Activated CD8-positive, alpha-beta memory T cell treated with anti-CD3 and anti-CD28 coated beads, Interleukin-2, amount 10 ng/mL, durations not matched to agents 7 days and 5 days (primary cell): ENCODE data around the gene HOXC4. TPM values are rescaled to one million over a fixed set of nuclear protein-coding genes. Genes with fewer than 3 reads are reported as not detected.
A peak's percentile ranks its signal among the peaks of the same experiment; 100 is the strongest.

Experiments
- ATAC-seq: fragments of 150-1000 bp; cut with Tn5 transposase; one replicate; pipeline ENCODE4 v1.10.0; 2021; ENCODE audit warnings: moderate library complexity
- CTCF ChIA-PET: fragments of 350-600 bp; sonication (Branson Sonifier 250); formaldehyde crosslinking; loops from one replicate; lab custom pipeline; 2021; ENCODE audit warnings: antibody characterized with exemption; lab: Charles Lee
- DNase-seq: peaks from one replicate; pipeline ENCODE4 v3.0.0-alpha.2; 2020
- H3K27ac Mint-ChIP-seq: one replicate; pipeline ENCODE4 v1.8.0; 2021; ENCODE audit warnings: mild to moderate bottlenecking, mixed read lengths
- H3K27me3 Mint-ChIP-seq: one replicate; pipeline ENCODE4 v1.8.0; 2021; ENCODE audit warnings: mixed read lengths
- H3K36me3 Mint-ChIP-seq: one replicate; pipeline ENCODE4 v1.8.0; 2021; ENCODE audit warnings: mild to moderate bottlenecking, mixed read lengths
- H3K4me1 Mint-ChIP-seq: one replicate; pipeline ENCODE4 v1.8.0; 2021; ENCODE audit warnings: mixed read lengths
- H3K4me3 Mint-ChIP-seq: one replicate; pipeline ENCODE4 v1.8.0; 2021; ENCODE audit warnings: mild to moderate bottlenecking, moderate library complexity, mixed read lengths
- H3K9me3 Mint-ChIP-seq: one replicate; pipeline ENCODE4 v1.8.0; 2022; ENCODE audit warnings: low read depth, mixed read lengths
- total RNA-seq, 2 experiments: library from RNA; stranded (reverse); gene quantifications; one replicate each; pipeline ENCODE4 v1.2.3, GENCODE V29; 2021

The HOXC4 gene
- total RNA-seq, 2 experiments from 2014 or later, result 1.5 to 1.9 TPM

DNA sequence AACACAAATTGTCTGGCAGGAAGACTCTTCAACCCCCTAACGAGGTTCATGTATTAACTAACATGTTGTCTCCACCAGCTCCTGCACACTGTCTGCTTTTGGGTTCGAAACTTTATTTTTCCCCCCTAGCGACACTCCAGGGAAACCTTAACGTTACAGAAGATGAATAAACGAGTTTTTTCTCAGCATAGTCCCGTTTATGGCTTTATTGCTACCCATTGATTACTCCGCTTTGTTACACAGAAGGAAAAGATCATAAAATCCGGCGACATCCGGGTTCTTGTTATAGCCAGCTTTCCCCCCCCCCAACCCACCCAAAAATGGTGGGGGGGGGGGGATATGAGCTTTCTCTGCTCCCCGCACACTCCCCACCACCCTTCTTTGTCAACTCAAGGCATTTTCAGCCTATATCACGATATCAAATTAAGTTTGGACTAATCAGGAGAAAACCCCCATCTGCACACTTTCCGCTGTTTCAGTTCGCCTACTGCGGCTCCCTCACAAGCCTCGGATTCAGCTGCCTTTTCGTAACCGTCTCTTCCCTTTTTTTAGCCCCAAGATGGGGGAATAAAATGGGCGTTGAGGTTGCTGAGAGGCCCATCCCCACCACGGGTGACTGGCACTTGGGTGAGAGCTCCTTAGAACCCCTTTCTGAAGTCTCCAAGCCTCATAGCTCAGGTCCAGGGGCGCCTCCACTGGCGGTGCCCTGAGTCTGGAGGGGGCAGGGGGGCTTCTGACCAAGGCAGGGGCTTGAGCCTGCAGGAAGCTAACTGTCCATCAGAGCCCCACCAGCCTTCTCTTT, 26.8 kb upstream of the HOXC4 start:
- H3K27me3 Mint-ChIP-seq, result peaks cover 92% of the 10 kb centered on the region
- ATAC-seq (no peak), DNase-seq (no peak)
- no peaks in the 10 kb centered on the region for H3K36me3 Mint-ChIP-seq
- H3K4me1 Mint-ChIP-seq, result peaks cover 7% of the 10 kb centered on the region
- CTCF ChIA-PET, result interaction anchor here (1.1 to 15.1 kb wide), 8 partner anchors 10 to 188 kb away, joined by 3 to 158 read pairs (median 12); partner anchors contain the start of genes HOXC10 and HOXC4
- no peaks in the 10 kb centered on the region for H3K9me3 Mint-ChIP-seq
- H3K4me3 Mint-ChIP-seq, result no peak overlapping the region
- H3K27ac Mint-ChIP-seq, result no peak overlapping the region

GRCh38 chr12:54027442-54027786, 26.2 kb upstream of the HOXC4 start:
- Mint-ChIP-seq H3K9me3 (no peaks in the 10 kb centered on the region), H3K4me1 (peaks cover 7% of the 10 kb centered on the region), H3K27ac (no peak overlapping the region), H3K4me3 (no peak overlapping the region), H3K27me3 (peaks cover 92% of the 10 kb centered on the region), H3K36me3 (no peaks in the 10 kb centered on the region)
- CTCF ChIA-PET, result interaction anchor here (1.1 to 15.1 kb wide), 9 partner anchors 10 to 188 kb away, joined by 3 to 158 read pairs (median 7); partner anchors contain the start of genes HOXC10 and HOXC4
- ATAC-seq (no peak), DNase-seq (no peak)

GRCh38 chr12:54028314-54029201, 25.1 kb upstream of the HOXC4 start, which contains the start of gene HOXC6:
TSS of gene HOXC6 (plus strand) at chr12:54028440. CDS start at chr12:54028522, 82 bp downstream.
- no peak for DNase-seq
- Mint-ChIP-seq H3K36me3 (no peaks in the 10 kb centered on the region), H3K4me1 (peaks cover 15% of the 10 kb centered on the region), H3K27me3 (peaks cover 93% of the 10 kb centered on the region), H3K9me3 (no peaks in the 10 kb centered on the region), H3K27ac (no peak within 1 kb of the TSS), H3K4me3 (no peak within 1 kb of the TSS)
- no peak for ATAC-seq
- CTCF ChIA-PET, result interaction anchor here (1.3 to 15.1 kb wide), 8 partner anchors 12 to 186 kb away, joined by 5 to 158 read pairs (median 16); partner anchors contain the start of genes HOXC10 and HOXC8

GRCh38 chr12:54029529-54030441, 23.9 kb upstream of the HOXC4 start:
- ATAC-seq (no peak), DNase-seq (no peak)
- CTCF ChIA-PET, result interaction anchor here (0.6 to 15.1 kb wide), 6 partner anchors 10 to 178 kb away, joined by 3 to 229 read pairs (median 44); partner anchors contain the start of genes HOXC8 and SMUG1
- Mint-ChIP-seq H3K4me3 (no peak overlapping the region), H3K36me3 (no peaks in the 10 kb centered on the region), H3K27ac (no peak overlapping the region), H3K9me3 (no peaks in the 10 kb centered on the region), H3K4me1 (peaks cover 21% of the 10 kb centered on the region), H3K27me3 (peaks cover 89% of the 10 kb centered on the region)

DNA sequence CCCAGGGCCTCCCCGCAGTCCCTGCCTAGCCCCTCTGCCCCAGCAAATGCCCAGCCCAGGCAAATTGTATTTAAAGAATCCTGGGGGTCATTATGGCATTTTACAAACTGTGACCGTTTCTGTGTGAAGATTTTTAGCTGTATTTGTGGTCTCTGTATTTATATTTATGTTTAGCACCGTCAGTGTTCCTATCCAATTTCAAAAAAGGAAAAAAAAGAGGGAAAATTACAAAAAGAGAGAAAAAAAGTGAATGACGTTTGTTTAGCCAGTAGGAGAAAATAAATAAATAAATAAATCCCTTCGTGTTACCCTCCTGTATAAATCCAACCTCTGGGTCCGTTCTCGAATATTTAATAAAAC, 23.2 kb upstream of the HOXC4 start:
- H3K4me1 Mint-ChIP-seq, result peaks cover 24% of the 10 kb centered on the region
- H3K27me3 Mint-ChIP-seq, result peaks cover 89% of the 10 kb centered on the region
- no peaks in the 10 kb centered on the region for H3K9me3 Mint-ChIP-seq
- H3K27ac Mint-ChIP-seq, result no peak overlapping the region
- CTCF ChIA-PET, result interaction anchor here (0.6 to 15.1 kb wide), 7 partner anchors 9 to 178 kb away, joined by 3 to 229 read pairs (median 71); partner anchors contain the start of genes HOXC8 and SMUG1
- no peaks in the 10 kb centered on the region for H3K36me3 Mint-ChIP-seq
- ATAC-seq, result no peak
- H3K4me3 Mint-ChIP-seq, result no peak overlapping the region
- no peak for DNase-seq

DNA sequence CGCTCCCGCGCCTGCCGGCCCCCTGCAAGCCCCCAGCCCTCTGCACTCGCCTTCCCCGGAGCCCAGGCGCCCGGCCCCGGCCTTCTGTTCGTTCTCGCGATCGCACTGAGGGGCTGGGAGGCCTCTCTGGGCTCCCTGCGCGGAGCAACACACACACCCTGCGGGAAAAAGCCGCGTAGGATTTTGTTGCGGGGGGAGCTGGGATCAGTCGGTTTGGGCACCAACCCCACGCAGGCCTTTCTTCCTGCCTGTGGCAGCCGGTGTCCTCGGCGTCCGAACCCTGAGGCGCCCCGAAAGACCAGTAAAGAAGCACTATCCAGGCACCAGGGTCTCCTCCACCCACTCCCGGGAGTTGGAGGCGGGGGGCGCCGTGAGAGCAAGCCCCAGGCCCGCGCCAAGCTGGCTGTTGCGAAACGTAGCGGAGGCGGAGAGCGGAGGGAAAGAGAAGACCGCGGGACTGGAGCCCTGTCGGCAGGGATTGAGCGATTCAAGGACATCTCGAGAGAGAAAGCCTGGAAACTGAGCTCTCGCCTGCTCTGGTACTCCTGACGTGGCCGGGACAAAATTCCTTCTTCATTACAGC, 22.7 kb upstream of the HOXC4 start:
- H3K27ac Mint-ChIP-seq, result no peak overlapping the region
- H3K4me3 Mint-ChIP-seq, result no peak overlapping the region
- CTCF ChIA-PET, result interaction anchor here (0.8 to 15.1 kb wide), 12 partner anchors 9 to 184 kb away, joined by 3 to 229 read pairs (median 13); partner anchors contain the start of genes HOXC8 and SMUG1
- H3K4me1 Mint-ChIP-seq, result peaks cover 22% of the 10 kb centered on the region
- H3K36me3 Mint-ChIP-seq, result no peaks in the 10 kb centered on the region
- H3K9me3 Mint-ChIP-seq, result no peaks in the 10 kb centered on the region
- DNase-seq, result no peak
- no peak for ATAC-seq
- peaks cover 89% of the 10 kb centered on the region for H3K27me3 Mint-ChIP-seq

- Mint-ChIP-seq H3K4me3 (no peak overlapping the region), H3K9me3 (no peaks in the 10 kb centered on the region), H3K27me3 (peaks cover 90% of the 10 kb centered on the region), H3K36me3 (no peaks in the 10 kb centered on the region), H3K4me1 (peaks cover 22% of the 10 kb centered on the region), H3K27ac (no peak overlapping the region)
- CTCF ChIA-PET, result interaction anchor here (0.8 to 15.1 kb wide), 19 partner anchors 12 to 187 kb away, joined by 3 to 229 read pairs (median 11); partner anchors contain the start of genes HOXC8 and SMUG1
- DNase-seq (no peak), ATAC-seq (no peak)
These were observed 22.2 kb upstream of the HOXC4 start for GRCh38 chr12:54031480-54031879.

GRCh38 chr12:54032086-54032619, 21.5 kb upstream of the HOXC4 start:
- CTCF ChIA-PET, result interaction anchor here (0.6 to 15.1 kb wide), 44 partner anchors 9 to 287 kb away, joined by 3 to 229 read pairs (median 6); partner anchors contain the start of genes HOXC10, HOXC4, HOXC8 and HOXC9
- DNase-seq (no peak), ATAC-seq (no peak)
- H3K36me3 Mint-ChIP-seq, result no peaks in the 10 kb centered on the region
- H3K9me3 Mint-ChIP-seq, result no peaks in the 10 kb centered on the region
- no peak overlapping the region for H3K27ac Mint-ChIP-seq
- peaks cover 90% of the 10 kb centered on the region for H3K27me3 Mint-ChIP-seq
- H3K4me3 Mint-ChIP-seq, result no peak overlapping the region
- peaks cover 22% of the 10 kb centered on the region for H3K4me1 Mint-ChIP-seq

GRCh38 chr12:54032627-54033100, 21.0 kb upstream of the HOXC4 start, which contains the start of gene HOXC5:
TSS of gene HOXC5 (plus strand) at chr12:54033050. CDS start at chr12:54033123, 73 bp downstream.
- Mint-ChIP-seq H3K27ac (no peak within 1 kb of the TSS), H3K9me3 (no peaks in the 10 kb centered on the region), H3K4me1 (peaks cover 22% of the 10 kb centered on the region), H3K4me3 (peak within 1 kb of the TSS; percentile 49), H3K27me3 (peaks cover 90% of the 10 kb centered on the region), H3K36me3 (no peaks in the 10 kb centered on the region)
- ATAC-seq (peak; percentile 32), DNase-seq (peak; percentile 77)
- CTCF ChIA-PET, result interaction anchor here (0.6 to 15.1 kb wide), 49 partner anchors 8 to 287 kb away, joined by 3 to 229 read pairs (median 5); partner anchors contain the start of genes HOXC10, HOXC4, HOXC8 and HOXC9

DNA sequence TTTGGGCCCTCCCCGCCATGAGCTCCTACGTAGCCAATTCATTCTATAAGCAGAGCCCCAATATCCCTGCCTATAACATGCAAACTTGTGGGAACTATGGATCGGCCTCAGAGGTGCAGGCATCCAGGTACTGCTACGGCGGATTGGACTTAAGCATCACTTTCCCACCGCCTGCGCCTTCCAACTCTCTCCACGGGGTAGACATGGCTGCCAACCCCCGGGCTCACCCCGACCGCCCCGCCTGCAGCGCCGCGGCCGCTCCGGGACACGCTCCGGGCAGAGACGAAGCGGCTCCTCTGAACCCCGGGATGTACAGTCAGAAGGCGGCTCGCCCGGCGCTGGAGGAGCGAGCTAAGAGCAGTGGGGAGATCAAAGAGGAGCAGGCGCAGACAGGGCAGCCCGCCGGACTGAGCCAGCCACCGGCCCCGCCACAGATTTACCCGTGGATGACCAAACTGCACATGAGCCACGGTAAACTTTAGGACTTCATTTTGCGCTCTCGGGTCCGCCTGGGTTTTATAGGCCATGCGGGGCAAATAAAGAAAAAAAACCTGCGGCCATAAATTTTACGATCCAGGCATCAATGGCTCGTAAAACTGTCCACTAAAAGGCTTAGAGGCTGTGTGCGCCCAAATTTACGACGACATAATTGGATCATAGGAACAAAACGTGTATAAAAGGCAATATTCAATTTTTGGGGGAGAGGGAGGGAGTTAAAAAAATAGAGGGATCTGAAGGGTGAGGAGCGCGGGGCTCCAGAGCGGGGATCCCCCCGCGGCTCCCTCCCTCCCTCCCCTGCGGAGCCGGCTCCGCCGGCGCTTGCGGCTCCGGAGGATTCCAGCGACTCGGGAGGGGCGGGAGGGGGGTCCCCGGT, 20.3 kb upstream of the HOXC4 start:
- Mint-ChIP-seq H3K9me3 (no peaks in the 10 kb centered on the region), H3K27ac (no peak overlapping the region), H3K4me3 (peak overlapping the region; percentile 49), H3K36me3 (no peaks in the 10 kb centered on the region), H3K4me1 (peaks cover 22% of the 10 kb centered on the region), H3K27me3 (peaks cover 91% of the 10 kb centered on the region)
- ATAC-seq (peak; percentile 40), DNase-seq (no peak)
- CTCF ChIA-PET, result interaction anchor here (0.6 to 15.1 kb wide), 36 partner anchors 8 to 288 kb away, joined by 3 to 229 read pairs (median 7); partner anchors contain the start of genes HOXC4, HOXC8, HOXC9 and SMUG1
